Left lung (tissue), 14 donors: ENCODE results near the gene BMI1. TPM values are rescaled to one million over a fixed set of nuclear protein-coding genes. Genes with fewer than 3 reads are reported as not detected.

ENCODE experiments used
- ATAC-seq: fragments of 200-7000 bp; cut with Tn5 transposase; one replicate; pipeline ENCODE4 v1.9.1; 2020; ENCODE audit warnings: moderate library complexity
- DNase-seq, 4 donors: peaks; one replicate each; pipeline ENCODE4 v3.0.0-alpha.2; 2013 to 2020
- H3K27ac ChIP-seq, 2 donors: fragments of 200-600 bp; sonication (generic) in 1 of 2; one replicate each; pipeline versions ENCODE4 v1.5.0 to v1.8.0; 2020 to 2021
- H3K27me3 ChIP-seq, 2 donors: fragments of 200-600 bp; sonication (generic) in 1 of 2; one replicate each; pipeline versions ENCODE4 v1.5.0 to v1.8.0; 2020 to 2021
- H3K36me3 ChIP-seq, 2 donors: fragments of 200-600 bp; sonication (generic) in 1 of 2; one replicate each; pipeline versions ENCODE4 v1.5.0 to v1.8.0; 2020 to 2021
- H3K4me1 ChIP-seq, 2 donors: fragments of 200-600 bp; one replicate each; pipeline ENCODE4 v1.8.0; 2021
- H3K4me3 ChIP-seq, 2 donors: fragments of 200-600 bp; sonication (generic) in 1 of 2; one replicate each; pipeline versions ENCODE4 v1.5.0 to v1.8.0; 2020 to 2021; ENCODE audit warnings: mild to moderate bottlenecking in 1 of 2
- H3K9me3 ChIP-seq, 2 donors: fragments of 200-600 bp; sonication (generic) in 1 of 2; one replicate each; pipeline versions ENCODE4 v1.5.0 to v1.8.0; 2020 to 2021
- intact Hi-C, 2 donors: fragments of 100-400 bp; cut with DNase I; formaldehyde crosslinking; loops; one replicate each; pipeline versions ENCODE4 v1.11.2 to v1.14.2; 2022
- long read RNA-seq, 12 donors: library from polyadenylated mRNA in 2 of 12; unstranded in 2 of 12; transcript quantifications; one replicate each; pipeline ENCODE4 v2.0.0 and lab custom pipeline, GENCODE V29; 2019 to 2026
- polyA plus RNA-seq, 6 donors: library from polyadenylated mRNA; unstranded; fragments of 120-200 nt; gene quantifications; one replicate each; pipeline ENCODE4 v1.2.1, GENCODE V29; 2013; ENCODE audit not compliant: insufficient read length in 6 of 6
- total RNA-seq, 2 donors: library from RNA; stranded (reverse); fragmentation: NEBNext Ultra II Directional; extraction: Animal tissue kit (Norgen Biotek cat#: 25700); gene quantifications; one replicate each; pipeline ENCODE4 v1.2.1, GENCODE V29; 2021
- TF ChIP-seq, protein P1 (sequence below), 2 donors: fragments of 200-600 bp; sonication (generic) in 1 of 2; IDR thresholded peaks; one replicate each; pipeline versions ENCODE4 v1.5.0 to v1.8.0; 2021; ENCODE audit warnings: antibody characterized with exemption in 2 of 2
- donor health status: DM: no; HTN: yes; CAD: no.
- donor health status: DM: no; HTN: no; CAD: no.

BMI1 gene
- total RNA-seq (10 to 100 TPM; 42.3 to 47.5 TPM), polyA plus RNA-seq (100 to 1,000 TPM in 3 of 6 donors, 10 to 100 TPM in 3; 89.4 to 112 (median 102) TPM)
- long read RNA-seq, donor 1, transcript BMI1-209 (2 exons, 748 nt) = minor isoform, 5 of 53 reads
- long read RNA-seq, donor 1, transcript BMI1-201 (10 exons, 3,428 nt) = major isoform, 33 of 53 reads
- long read RNA-seq, donor 1, partial matches to known transcripts = 12 of 53 reads
- long read RNA-seq, donor 1, other reads (novel, unspliced or antisense) = 0 of 53 reads
- long read RNA-seq, donor 2, transcript BMI1-201 (10 exons, 3,428 nt) = major isoform, 13 of 49 reads
- long read RNA-seq, donor 2, partial matches to known transcripts = 32 of 49 reads
- long read RNA-seq, donor 2, other reads (novel, unspliced or antisense) = 0 of 49 reads
- long read RNA-seq, donor 3, transcript BMI1-201 (10 exons, 3,428 nt) = major isoform, 16 of 16 reads
- long read RNA-seq, donor 3, partial matches to known transcripts = 0 of 16 reads
- long read RNA-seq, donor 3, other reads (novel, unspliced or antisense) = 0 of 16 reads
- long read RNA-seq, donor 4, partial matches to known transcripts = 1 of 1 reads
- long read RNA-seq, donor 4, other reads (novel, unspliced or antisense) = 0 of 1 reads
- long read RNA-seq, donor 5, transcript BMI1-201 (10 exons, 3,428 nt) = major isoform, 23 of 24 reads
- long read RNA-seq, donor 5, partial matches to known transcripts = 0 of 24 reads
- long read RNA-seq, donor 5, other reads (novel, unspliced or antisense) = 0 of 24 reads
- long read RNA-seq, donor 6, transcript BMI1-201 (10 exons, 3,428 nt) = major isoform, 17 of 32 reads
- long read RNA-seq, donor 6, partial matches to known transcripts = 15 of 32 reads
- long read RNA-seq, donor 6, other reads (novel, unspliced or antisense) = 0 of 32 reads
- long read RNA-seq, donor 7, transcript BMI1-201 (10 exons, 3,428 nt) = major isoform, 10 of 11 reads
- long read RNA-seq, donor 7, partial matches to known transcripts = 0 of 11 reads
- long read RNA-seq, donor 7, other reads (novel, unspliced or antisense) = 0 of 11 reads
- long read RNA-seq, donor 8, transcript BMI1-201 (10 exons, 3,428 nt) = major isoform, 23 of 31 reads
- long read RNA-seq, donor 8, partial matches to known transcripts = 5 of 31 reads
- long read RNA-seq, donor 8, other reads (novel, unspliced or antisense) = 0 of 31 reads
- long read RNA-seq, donor 9 = 0 reads
- long read RNA-seq, donor 10 = 0 reads
- long read RNA-seq, donor 11, transcript BMI1-201 (10 exons, 3,428 nt) = major isoform, 18 of 18 reads
- long read RNA-seq, donor 11, partial matches to known transcripts = 0 of 18 reads
- long read RNA-seq, donor 11, other reads (novel, unspliced or antisense) = 0 of 18 reads
- long read RNA-seq, donor 12, transcript BMI1-201 (10 exons, 3,428 nt) = major isoform, 8 of 8 reads
- long read RNA-seq, donor 12, partial matches to known transcripts = 0 of 8 reads
- long read RNA-seq, donor 12, other reads (novel, unspliced or antisense) = 0 of 8 reads

DNA sequence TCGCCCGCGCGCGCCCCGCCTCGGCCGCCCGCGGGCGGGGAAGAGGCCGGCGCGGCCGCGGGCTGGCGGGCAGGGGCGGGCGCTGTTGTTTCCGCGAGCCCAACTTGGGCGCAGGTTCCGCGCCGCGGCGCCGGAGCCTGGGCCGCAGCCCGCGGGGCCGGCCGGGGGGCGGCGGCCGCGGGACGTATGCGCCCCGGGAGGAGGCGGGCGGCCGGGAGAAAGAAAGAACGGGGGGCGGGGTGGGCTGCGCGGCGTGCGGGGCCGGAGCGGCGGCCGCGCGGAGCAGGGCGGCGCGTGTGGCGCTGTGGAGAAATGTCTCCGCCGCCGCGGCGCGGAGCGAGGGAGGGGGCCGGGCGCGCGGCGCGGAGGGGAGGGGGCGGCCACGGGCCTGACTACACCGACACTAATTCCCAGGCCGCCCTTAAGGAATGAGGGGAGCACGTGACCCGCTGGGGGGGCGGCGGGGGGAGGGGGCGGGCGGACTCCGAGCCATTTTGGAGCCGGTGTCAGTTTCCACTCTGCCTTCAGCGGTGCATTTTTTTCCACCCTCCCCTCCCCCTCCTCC is at the start of gene BMI1:
BMI1 (plus strand) TSS at position 509 of the 565 bp plus-strand sequence. CDS start 5,351 bp downstream, outside the sequence.
- peaks cover 25 to 60% of the 10 kb centered on the region in 2 donors for H3K4me1 ChIP-seq
- DNase-seq = peak; percentile 78 to 90 (median 84)
- peaks cover 12 to 37% of the 10 kb centered on the region in 2 donors for H3K27me3 ChIP-seq
- H3K27ac ChIP-seq = peak within 1 kb of the TSS; percentile 90 to 95
- H3K9me3 ChIP-seq = no peaks in the 10 kb centered on the region
- H3K36me3 ChIP-seq = no peaks in the 10 kb centered on the region
- intact Hi-C loops = loop anchor here in 1 of 2 donors (10.0 kb wide), 1 partner anchor 66 kb away; no protein-coding TSS in a partner anchor
- peak; percentile 70 for ATAC-seq
- TF ChIP-seq, protein P1, sequence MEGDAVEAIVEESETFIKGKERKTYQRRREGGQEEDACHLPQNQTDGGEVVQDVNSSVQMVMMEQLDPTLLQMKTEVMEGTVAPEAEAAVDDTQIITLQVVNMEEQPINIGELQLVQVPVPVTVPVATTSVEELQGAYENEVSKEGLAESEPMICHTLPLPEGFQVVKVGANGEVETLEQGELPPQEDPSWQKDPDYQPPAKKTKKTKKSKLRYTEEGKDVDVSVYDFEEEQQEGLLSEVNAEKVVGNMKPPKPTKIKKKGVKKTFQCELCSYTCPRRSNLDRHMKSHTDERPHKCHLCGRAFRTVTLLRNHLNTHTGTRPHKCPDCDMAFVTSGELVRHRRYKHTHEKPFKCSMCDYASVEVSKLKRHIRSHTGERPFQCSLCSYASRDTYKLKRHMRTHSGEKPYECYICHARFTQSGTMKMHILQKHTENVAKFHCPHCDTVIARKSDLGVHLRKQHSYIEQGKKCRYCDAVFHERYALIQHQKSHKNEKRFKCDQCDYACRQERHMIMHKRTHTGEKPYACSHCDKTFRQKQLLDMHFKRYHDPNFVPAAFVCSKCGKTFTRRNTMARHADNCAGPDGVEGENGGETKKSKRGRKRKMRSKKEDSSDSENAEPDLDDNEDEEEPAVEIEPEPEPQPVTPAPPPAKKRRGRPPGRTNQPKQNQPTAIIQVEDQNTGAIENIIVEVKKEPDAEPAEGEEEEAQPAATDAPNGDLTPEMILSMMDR (IDR thresholded peaks at IDR 0.05) = no peak
- peak within 1 kb of the TSS; percentile 71 to 84 for H3K4me3 ChIP-seq

DNA sequence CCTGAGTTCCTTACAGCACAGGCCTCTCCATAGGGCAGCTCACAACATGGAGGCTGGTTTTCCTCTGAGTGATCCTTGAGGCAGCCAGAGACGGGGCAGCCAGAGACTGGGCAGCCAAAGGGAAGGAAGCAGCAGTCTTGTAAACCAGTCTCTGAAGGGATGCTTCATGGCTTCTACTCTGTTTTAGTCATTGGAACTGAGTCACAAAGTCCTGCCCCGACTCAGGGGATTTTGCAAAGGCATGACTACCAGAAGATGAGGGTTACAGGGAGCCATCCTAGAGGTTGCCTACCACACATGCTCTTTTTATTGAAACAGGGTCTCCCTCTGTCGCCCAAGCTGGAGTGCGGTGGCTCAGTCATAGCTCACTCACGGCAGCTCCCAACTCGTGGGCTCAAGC is 49.1 kb upstream of the BMI1 start:
- Histone ChIP-seq H3K4me1 (no peaks in the 10 kb centered on the region), H3K27me3 (no peaks in the 10 kb centered on the region), H3K9me3 (peaks cover 0 to 3% of the 10 kb centered on the region in 2 donors), H3K36me3 (no peaks in the 10 kb centered on the region), H3K4me3 (no peak overlapping the region), H3K27ac (no peak overlapping the region)
- DNase-seq (no peak), ATAC-seq (no peak)
- intact Hi-C loops = no loop called here
- TF ChIP-seq, protein P1 (IDR thresholded peaks at IDR 0.05) = no peak

DNA sequence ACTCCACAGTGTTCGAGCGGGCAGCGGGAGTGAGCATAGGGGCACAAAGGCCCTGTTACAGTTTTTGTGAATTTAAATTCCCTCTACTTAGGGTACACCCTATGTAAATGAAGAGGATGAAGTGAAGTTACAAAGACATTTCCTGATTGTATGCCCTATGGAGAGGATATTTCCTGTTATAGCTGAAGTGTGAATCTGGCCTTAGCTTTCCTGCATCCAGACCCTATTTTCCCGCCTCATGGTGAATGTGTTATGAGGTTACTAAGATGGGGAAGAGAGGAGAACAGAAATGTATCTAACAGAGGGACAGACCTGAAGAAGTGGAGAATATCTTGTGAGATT is 42.5 kb upstream of the BMI1 start:
- Histone ChIP-seq H3K9me3 (peaks cover 0 to 3% of the 10 kb centered on the region in 2 donors), H3K4me3 (no peak overlapping the region), H3K27ac (no peak overlapping the region), H3K4me1 (no peaks in the 10 kb centered on the region), H3K36me3 (no peaks in the 10 kb centered on the region), H3K27me3 (no peaks in the 10 kb centered on the region)
- TF ChIP-seq, protein P1 (IDR thresholded peaks at IDR 0.05) = no peak
- intact Hi-C loops = no loop called here
- ATAC-seq (no peak), DNase-seq (no peak)

DNA sequence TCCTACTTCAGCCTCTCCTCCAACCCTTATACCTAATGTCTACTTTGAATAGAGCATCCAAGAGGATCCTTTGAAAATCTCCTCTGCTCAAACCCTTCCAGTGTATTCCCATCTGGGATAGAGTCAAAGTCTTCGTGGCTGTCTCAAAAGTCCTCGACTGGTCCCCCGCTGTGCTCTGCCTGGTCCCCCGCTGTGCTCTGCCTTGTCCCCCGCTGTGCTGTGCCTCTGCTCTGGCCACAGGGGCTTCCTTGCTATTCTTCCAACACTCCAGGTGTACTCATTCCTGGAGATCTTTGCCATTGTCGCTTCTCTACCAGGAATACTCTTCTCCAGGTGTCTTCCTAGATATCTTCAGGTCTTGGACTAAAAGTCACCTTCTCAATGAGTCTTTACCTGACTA is 40.8 kb upstream of the BMI1 start:
- H3K9me3 ChIP-seq = peaks cover 0 to 2% of the 10 kb centered on the region in 2 donors
- TF ChIP-seq, protein P1 (IDR thresholded peaks at IDR 0.05) = no peak
- H3K27ac ChIP-seq = no peak overlapping the region
- DNase-seq (no peak), ATAC-seq (no peak)
- no peaks in the 10 kb centered on the region for H3K4me1 ChIP-seq
- H3K4me3 ChIP-seq = no peak overlapping the region
- no peaks in the 10 kb centered on the region for H3K36me3 ChIP-seq
- H3K27me3 ChIP-seq = no peaks in the 10 kb centered on the region
- intact Hi-C loops = no loop called here
